ENCODE measurements around the gene SDK1.

DNA sequence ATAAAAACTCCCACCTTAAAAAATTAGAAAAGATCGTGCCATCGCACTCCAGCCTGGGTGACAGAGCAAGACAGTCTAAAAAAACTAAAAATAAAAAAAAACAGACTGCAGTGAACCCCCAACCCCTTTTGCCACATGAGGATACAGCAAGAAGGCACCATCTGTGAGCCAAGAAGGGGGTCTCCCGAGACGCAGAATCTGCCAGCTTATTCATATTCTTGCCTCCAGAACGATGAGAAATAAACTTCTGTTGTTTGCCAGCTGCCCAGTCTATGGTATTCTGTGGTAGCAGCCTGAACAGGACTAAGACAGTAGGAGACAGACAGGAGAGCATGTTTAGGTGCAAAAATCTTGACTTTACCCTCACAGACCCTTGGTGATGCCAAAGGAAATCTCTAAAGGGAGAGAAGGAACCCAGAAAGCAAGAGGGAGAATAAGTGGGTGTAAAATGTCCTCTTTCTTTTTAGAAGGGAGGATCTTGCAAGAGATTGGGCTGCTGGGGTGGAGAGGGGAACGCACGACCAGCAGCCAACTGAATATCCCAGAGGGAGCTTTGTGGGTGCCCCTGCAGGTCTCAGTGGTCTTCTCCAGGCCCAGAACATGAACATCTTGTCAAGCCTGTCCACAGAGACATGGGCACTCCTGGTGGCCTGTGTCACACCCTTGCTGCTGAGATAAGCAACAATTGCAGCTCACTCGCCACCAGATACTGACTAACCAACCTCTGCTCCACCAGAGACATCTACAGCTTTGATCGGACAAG is 980.4 kb downstream of the SDK1 start:
- TF ChIP-seq, protein P1, sequence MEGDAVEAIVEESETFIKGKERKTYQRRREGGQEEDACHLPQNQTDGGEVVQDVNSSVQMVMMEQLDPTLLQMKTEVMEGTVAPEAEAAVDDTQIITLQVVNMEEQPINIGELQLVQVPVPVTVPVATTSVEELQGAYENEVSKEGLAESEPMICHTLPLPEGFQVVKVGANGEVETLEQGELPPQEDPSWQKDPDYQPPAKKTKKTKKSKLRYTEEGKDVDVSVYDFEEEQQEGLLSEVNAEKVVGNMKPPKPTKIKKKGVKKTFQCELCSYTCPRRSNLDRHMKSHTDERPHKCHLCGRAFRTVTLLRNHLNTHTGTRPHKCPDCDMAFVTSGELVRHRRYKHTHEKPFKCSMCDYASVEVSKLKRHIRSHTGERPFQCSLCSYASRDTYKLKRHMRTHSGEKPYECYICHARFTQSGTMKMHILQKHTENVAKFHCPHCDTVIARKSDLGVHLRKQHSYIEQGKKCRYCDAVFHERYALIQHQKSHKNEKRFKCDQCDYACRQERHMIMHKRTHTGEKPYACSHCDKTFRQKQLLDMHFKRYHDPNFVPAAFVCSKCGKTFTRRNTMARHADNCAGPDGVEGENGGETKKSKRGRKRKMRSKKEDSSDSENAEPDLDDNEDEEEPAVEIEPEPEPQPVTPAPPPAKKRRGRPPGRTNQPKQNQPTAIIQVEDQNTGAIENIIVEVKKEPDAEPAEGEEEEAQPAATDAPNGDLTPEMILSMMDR (IDR thresholded peaks at IDR 0.05; ENCODE audit: low read depth, low read length) = no peak
- no peak for TF ChIP-seq POLR2A (IDR thresholded peaks at IDR 0.05; ENCODE audit: extremely low read depth, insufficient read length)

All from NB4 (cell line).